H1 (cell line): ENCODE data around the gene ACYP2. TPM values are rescaled to one million over a fixed set of nuclear protein-coding genes. Genes with fewer than 3 reads are reported as not detected.

ENCODE experiments used
- ASH2L ChIP-seq: fragments of 200-600, 300-600 bp; sonication (generic); IDR thresholded peaks from one replicate; pipeline ENCODE4 v1.7.1; 2017; ENCODE audit warnings: low read length
- CEBPB ChIP-seq: IDR thresholded peaks from 2 replicates; pipeline ENCODE4 v1.6.1; 2012; ENCODE audit warnings: low read depth, low read length
- GABPA ChIP-seq: IDR thresholded peaks from 2 replicates; pipeline ENCODE4 v1.6.1; 2011; ENCODE audit warnings: mild to moderate bottlenecking, low read length, moderate library complexity, borderline replicate concordance; ENCODE audit not compliant: insufficient read depth
- KDM1A ChIP-seq: fragments of 200-600, 300-600 bp; sonication (generic); IDR thresholded peaks from 2 replicates; pipeline ENCODE4 v1.7.1; 2016; ENCODE audit warnings: mild to moderate bottlenecking, low read length, borderline replicate concordance
- MAFK ChIP-seq: IDR thresholded peaks from 2 replicates; pipeline ENCODE4 v1.6.1; 2012; ENCODE audit warnings: low read depth, mild to moderate bottlenecking, improper control_type of control experiment, low read length
- POU5F1 ChIP-seq: IDR thresholded peaks from 2 replicates; pipeline ENCODE4 v1.6.1; 2011; ENCODE audit warnings: low read depth, mild to moderate bottlenecking, low read length, moderate library complexity
- RAD21 ChIP-seq, 2 experiments: IDR thresholded peaks in 1 of 2; conservative IDR thresholded peaks in 1 of 2; 2 replicates each; pipeline ENCODE4 v1.6.1; 2011; ENCODE audit warnings: low read depth in 2 of 2, low read length in 2 of 2, improper control_type of control experiment in 1 of 2, inconsistent platforms in 1 of 2, mild to moderate bottlenecking in 1 of 2, moderate library complexity in 1 of 2
- SUZ12 ChIP-seq: fragments of 200-600 bp; sonication (generic); IDR thresholded peaks from 2 replicates; pipeline ENCODE4 v1.6.1; 2012; ENCODE audit warnings: mild to moderate bottlenecking, inconsistent platforms, low read length, moderate library complexity, mixed read lengths
- TAF7 ChIP-seq: optimal IDR thresholded peaks from 2 replicates; pipeline ENCODE3; 2011; ENCODE audit warnings: low read depth, mild to moderate bottlenecking, inconsistent platforms, low read length, moderate library complexity, borderline replicate concordance
- polyA plus RNA-seq, 7 experiments: library from polyadenylated mRNA; depleted of rRNA in 3 of 7; stranded (reverse) in 5 of 7; unstranded in 2 of 7; fragments of >200 nt in 5 of 7; fragments of 200-250 nt in 2 of 7; gene quantifications; 1 replicate in 5 of 7; 2 replicates in 1 of 7; 4 replicates in 1 of 7; pipeline versions ENCODE4 v1.2.1 to v1.2.3, GENCODE V29; 2011 to 2013; ENCODE audit warnings: missing spikeins in 2 of 7, mixed read lengths in 2 of 7
- total RNA-seq: library from RNA; stranded (reverse); fragmentation: NEBNext Ultra II Directional; extraction: Animal tissue kit (Norgen Biotek cat#: 25700); gene quantifications from 2 replicates; pipeline ENCODE4 v1.2.1, GENCODE V29; 2021
- TF ChIP-seq, protein P1 (sequence below): IDR thresholded peaks from 2 replicates; pipeline ENCODE4 v1.6.1; 2011; ENCODE audit warnings: low read length, improper control_type of control experiment
- TF ChIP-seq, protein P2 (sequence below): IDR thresholded peaks from 2 replicates; pipeline ENCODE4 v1.6.1; 2011; ENCODE audit warnings: low read depth, mild to moderate bottlenecking, low read length; ENCODE audit not compliant: insufficient read depth
- TF ChIP-seq, protein P3 (sequence below): IDR thresholded peaks from 2 replicates; pipeline ENCODE4 v1.6.1; 2012; ENCODE audit warnings: inconsistent platforms

The ACYP2 gene
- total and polyA plus RNA-seq, 2 of the 8 experiments (the other 6 are each of a cell fraction or from before 2014, with no cell fraction given) = 3.4 to 4.4 TPM

DNA sequence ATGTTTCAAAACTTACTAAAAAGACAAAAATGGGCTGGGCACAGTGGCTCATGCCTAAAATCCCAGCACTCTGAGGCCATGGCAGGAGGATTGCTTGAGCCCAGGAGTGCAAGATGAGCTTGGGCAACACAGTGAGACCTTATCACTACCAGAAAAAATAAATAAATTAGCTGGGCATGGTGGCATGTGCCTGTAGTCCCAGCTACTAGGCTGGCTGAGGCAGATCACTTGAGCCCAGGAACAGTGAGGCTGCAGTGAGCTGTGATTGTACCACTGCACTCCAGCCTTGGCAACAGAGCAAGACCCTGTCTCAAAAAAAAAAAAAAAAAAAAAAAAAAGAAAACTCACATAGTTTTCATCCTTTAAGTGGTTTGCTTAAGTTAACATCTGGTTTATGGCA lies 134.2 kb downstream of the ACYP2 start (continued):
- TF ChIP-seq SUZ12 = no peak
- no peak for TF ChIP-seq RAD21 (IDR thresholded peaks at IDR 0.05 in 1 of 2, conservative IDR thresholded peaks at IDR 0.05 in 1 of 2; ENCODE audit: low read depth in 2 of 2, low read length in 2 of 2)
- no peak for TF ChIP-seq MAFK
- no peak for TF ChIP-seq CEBPB
- TF ChIP-seq KDM1A = no peak
- TF ChIP-seq, protein P1, sequence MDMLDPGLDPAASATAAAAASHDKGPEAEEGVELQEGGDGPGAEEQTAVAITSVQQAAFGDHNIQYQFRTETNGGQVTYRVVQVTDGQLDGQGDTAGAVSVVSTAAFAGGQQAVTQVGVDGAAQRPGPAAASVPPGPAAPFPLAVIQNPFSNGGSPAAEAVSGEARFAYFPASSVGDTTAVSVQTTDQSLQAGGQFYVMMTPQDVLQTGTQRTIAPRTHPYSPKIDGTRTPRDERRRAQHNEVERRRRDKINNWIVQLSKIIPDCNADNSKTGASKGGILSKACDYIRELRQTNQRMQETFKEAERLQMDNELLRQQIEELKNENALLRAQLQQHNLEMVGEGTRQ = no peak
- TF ChIP-seq TAF7 = no peak
- no peak for TF ChIP-seq POU5F1
- TF ChIP-seq, protein P2, sequence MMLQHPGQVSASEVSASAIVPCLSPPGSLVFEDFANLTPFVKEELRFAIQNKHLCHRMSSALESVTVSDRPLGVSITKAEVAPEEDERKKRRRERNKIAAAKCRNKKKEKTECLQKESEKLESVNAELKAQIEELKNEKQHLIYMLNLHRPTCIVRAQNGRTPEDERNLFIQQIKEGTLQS = no peak
- TF ChIP-seq GABPA = no peak
- TF ChIP-seq, protein P3, sequence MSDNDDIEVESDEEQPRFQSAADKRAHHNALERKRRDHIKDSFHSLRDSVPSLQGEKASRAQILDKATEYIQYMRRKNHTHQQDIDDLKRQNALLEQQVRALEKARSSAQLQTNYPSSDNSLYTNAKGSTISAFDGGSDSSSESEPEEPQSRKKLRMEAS = no peak
- TF ChIP-seq ASH2L = no peak
